Mesendoderm (in vitro differentiated cells): ENCODE results near the gene NEK7.

Source experiments
- DNase-seq: peaks from one replicate; pipeline ENCODE4 v3.0.0; 2013
- H2AK5ac ChIP-seq: 2 replicates; pipeline ENCODE4 v1.6.1; 2013; ENCODE audit warnings: low read length, inconsistent platforms
- H2BK120ac ChIP-seq: 2 replicates; pipeline ENCODE4 v1.6.1; 2013; ENCODE audit warnings: low read depth, mild to moderate bottlenecking, low read length, moderate library complexity, mixed read lengths
- H2BK15ac ChIP-seq: replicated peaks from 2 replicates; pipeline ENCODE4 v1.6.1; 2013; ENCODE audit warnings: low read depth, mild to moderate bottlenecking, moderate library complexity
- H2BK5ac ChIP-seq: 2 replicates; pipeline ENCODE4 v1.6.1; 2013; ENCODE audit warnings: low read length, inconsistent platforms
- H3K18ac ChIP-seq: 2 replicates; pipeline ENCODE4 v1.6.1; 2013; ENCODE audit warnings: mild to moderate bottlenecking, low read length, mixed read lengths
- H3K23ac ChIP-seq: one replicate; pipeline ENCODE4 v1.6.1; 2013; ENCODE audit warnings: low read length
- H3K27ac ChIP-seq: 2 replicates; pipeline ENCODE4 v1.5.1; 2013; ENCODE audit warnings: low read depth, mild to moderate bottlenecking, inconsistent platforms, low read length, moderate library complexity
- H3K27me3 ChIP-seq: 2 replicates; pipeline ENCODE4 v1.6.1; 2013; ENCODE audit warnings: low read length, control low read depth, mild to moderate bottlenecking, inconsistent platforms; ENCODE audit not compliant: insufficient read depth, poor library complexity
- H3K36me3 ChIP-seq: 2 replicates; pipeline ENCODE4 v1.6.1; 2013; ENCODE audit warnings: low read length, inconsistent platforms; ENCODE audit not compliant: control insufficient read depth, insufficient read depth
- H3K4ac ChIP-seq: one replicate; pipeline ENCODE4 v1.6.1; 2013; ENCODE audit warnings: low read depth, mild to moderate bottlenecking, low read length, moderate library complexity
- H3K4me1 ChIP-seq: 2 replicates; pipeline ENCODE4 v1.6.1; 2013; ENCODE audit warnings: low read depth, low read length, inconsistent platforms; ENCODE audit not compliant: control insufficient read depth
- H3K4me2 ChIP-seq: 2 replicates; pipeline ENCODE4 v1.6.1; 2013; ENCODE audit warnings: low read length
- H3K4me3 ChIP-seq: 2 replicates; pipeline ENCODE4 v1.5.1; 2013; ENCODE audit warnings: mild to moderate bottlenecking, low read length
- H3K56ac ChIP-seq: one replicate; pipeline ENCODE4 v1.6.1; 2013; ENCODE audit warnings: low read length
- H3K79me1 ChIP-seq: 2 replicates; pipeline ENCODE4 v1.6.1; 2013; ENCODE audit warnings: low read length, inconsistent platforms
- H3K79me2 ChIP-seq: 2 replicates; pipeline ENCODE4 v1.6.1; 2013; ENCODE audit warnings: mild to moderate bottlenecking, low read length; ENCODE audit not compliant: control insufficient read depth, insufficient read depth
- H3K9ac ChIP-seq: 2 replicates; pipeline ENCODE4 v1.6.1; 2013; ENCODE audit warnings: low read length, inconsistent platforms
- H4K5ac ChIP-seq: one replicate; pipeline ENCODE4 v1.6.1; 2013; ENCODE audit warnings: low read length
- H4K8ac ChIP-seq: one replicate; pipeline ENCODE4 v1.6.1; 2013; ENCODE audit warnings: low read depth, mild to moderate bottlenecking, control low read depth, low read length, moderate library complexity
- WGBS: extraction: QIAGEN DNeasy Blood & Tissue Kit; methylation state at CpG from one replicate; pipeline ENCODE4 v1.1.7; 2013; ENCODE audit warnings: low lambda C conversion rate, missing lambda C conversion rate; ENCODE audit not compliant: insufficient coverage; ENCODE audit errors: extremely low coverage; 5-methylcytosine and 5-hydroxymethylcytosine counted together

NEK7 gene

DNA sequence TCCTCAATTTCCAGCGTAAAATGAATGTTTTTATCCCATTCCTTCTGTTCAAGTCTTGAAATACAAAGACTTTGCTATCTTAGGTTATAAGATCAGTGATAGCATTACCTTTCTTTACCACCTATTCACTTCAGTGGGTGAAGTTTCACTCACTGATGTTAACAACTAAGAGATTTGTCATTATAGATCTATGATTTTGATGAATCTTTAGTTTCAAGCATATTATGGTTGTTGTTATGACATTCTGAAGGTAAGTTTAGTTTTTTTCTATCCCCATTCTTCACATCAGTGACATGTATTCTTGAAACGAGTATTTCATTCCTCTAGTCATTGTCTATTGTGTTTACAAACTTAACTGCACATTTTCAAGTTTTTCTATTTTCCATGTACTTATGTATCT is 201.1 kb downstream of the NEK7 start:
- Histone ChIP-seq H3K27me3 (no peaks in the 10 kb centered on the region), H3K36me3 (no peaks in the 10 kb centered on the region), H3K23ac (no peak overlapping the region), H2BK5ac (no peak overlapping the region), H4K8ac (no peak overlapping the region), H3K56ac (no peak overlapping the region), H3K79me1 (no peaks in the 10 kb centered on the region), H4K5ac (no peak overlapping the region), H3K4me1 (no peaks in the 10 kb centered on the region), H3K9ac (no peak overlapping the region), H2BK120ac (no peak overlapping the region), H2AK5ac (no peak overlapping the region), H3K4me2 (no peak overlapping the region), H3K27ac (no peak overlapping the region), H3K4me3 (no peak overlapping the region), H3K4ac (no peak overlapping the region), H2BK15ac (no peak overlapping the region), H3K79me2 (no peaks in the 10 kb centered on the region), H3K18ac (no peak overlapping the region)
- no CpG with 5 or more reads among the region's 2 CpGs for WGBS
- no peak for DNase-seq

DNA sequence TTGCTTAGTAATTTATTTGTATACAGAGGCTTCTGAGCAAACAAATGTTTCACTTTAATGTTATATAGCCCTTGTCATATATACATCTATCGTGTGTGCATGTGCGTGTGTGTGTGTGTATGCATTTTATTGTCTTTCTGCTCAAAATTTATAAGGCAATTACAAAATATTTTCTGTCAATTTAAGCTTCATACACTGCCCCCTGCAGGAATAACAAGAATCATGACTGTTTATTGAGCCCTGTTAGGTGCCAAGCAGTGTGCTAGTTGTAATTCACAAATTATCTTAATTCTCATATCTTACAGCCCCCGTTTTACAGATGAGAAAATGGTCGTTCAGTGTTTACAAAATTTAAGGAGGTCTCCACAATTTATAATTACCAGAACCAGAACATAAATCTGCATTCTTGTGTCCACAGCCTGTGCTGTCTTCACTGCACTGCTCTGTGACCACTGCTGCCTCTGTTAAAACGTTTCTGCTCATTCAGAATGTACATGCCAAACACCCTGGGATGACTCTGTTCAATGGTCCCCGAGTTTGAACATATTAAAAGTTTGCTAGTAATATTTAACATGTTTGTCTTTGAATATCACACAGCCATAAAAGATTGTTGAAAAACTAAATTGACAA is 202.3 kb downstream of the NEK7 start:
- H3K4me1 ChIP-seq: no peaks in the 10 kb centered on the region
- H2BK5ac ChIP-seq: no peak overlapping the region
- no peak overlapping the region for H3K18ac ChIP-seq
- H3K79me1 ChIP-seq: no peaks in the 10 kb centered on the region
- no CpG with 5 or more reads among the region's 6 CpGs for WGBS
- H3K27ac ChIP-seq: no peak overlapping the region
- no peak overlapping the region for H3K23ac ChIP-seq
- no peak overlapping the region for H3K56ac ChIP-seq
- H2BK15ac ChIP-seq: no peak overlapping the region
- no peaks in the 10 kb centered on the region for H3K36me3 ChIP-seq
- no peak overlapping the region for H2AK5ac ChIP-seq
- no peak overlapping the region for H3K4me3 ChIP-seq
- H2BK120ac ChIP-seq: no peak overlapping the region
- no peak for DNase-seq
- H3K27me3 ChIP-seq: no peaks in the 10 kb centered on the region
- no peak overlapping the region for H3K4ac ChIP-seq
- no peak overlapping the region for H4K8ac ChIP-seq
- H4K5ac ChIP-seq: no peak overlapping the region
- H3K9ac ChIP-seq: no peak overlapping the region
- no peaks in the 10 kb centered on the region for H3K79me2 ChIP-seq
- H3K4me2 ChIP-seq: no peak overlapping the region

DNA sequence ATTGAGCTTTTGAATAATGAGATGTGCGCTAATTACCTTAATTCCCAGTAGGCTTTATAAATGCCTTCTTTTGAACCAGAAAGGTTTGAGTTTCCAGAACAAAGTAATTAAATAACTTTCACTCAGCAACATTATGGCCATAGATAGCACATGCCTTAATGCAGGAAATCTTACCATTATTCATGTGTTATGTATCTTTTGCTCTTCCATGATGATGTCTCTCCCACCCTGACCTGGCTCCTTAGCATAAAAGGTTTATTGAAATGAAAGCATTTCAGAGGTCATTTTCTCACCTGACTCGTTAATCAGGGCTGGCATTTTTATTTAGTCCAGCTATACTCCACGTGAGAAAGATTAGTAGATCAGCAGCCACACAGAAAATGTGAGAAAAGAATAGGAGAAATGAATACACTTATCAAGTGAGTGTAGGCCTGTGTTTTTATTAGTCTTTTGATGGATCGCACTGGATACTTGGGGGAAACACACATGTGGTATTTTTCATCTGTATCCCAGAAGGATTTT is 203.5 kb downstream of the NEK7 start:
- H4K5ac ChIP-seq: no peak overlapping the region
- no CpG with 5 or more reads among the region's 4 CpGs for WGBS
- no peak for DNase-seq
- no peak overlapping the region for H4K8ac ChIP-seq
- H3K4me3 ChIP-seq: no peak overlapping the region
- H2BK15ac ChIP-seq: no peak overlapping the region
- no peak overlapping the region for H3K9ac ChIP-seq
- H3K79me2 ChIP-seq: no peaks in the 10 kb centered on the region
- H3K4me1 ChIP-seq: no peaks in the 10 kb centered on the region
- no peaks in the 10 kb centered on the region for H3K79me1 ChIP-seq
- H2BK120ac ChIP-seq: no peak overlapping the region
- H2BK5ac ChIP-seq: no peak overlapping the region
- no peaks in the 10 kb centered on the region for H3K27me3 ChIP-seq
- no peak overlapping the region for H3K4me2 ChIP-seq
- no peak overlapping the region for H3K56ac ChIP-seq
- H2AK5ac ChIP-seq: no peak overlapping the region
- no peak overlapping the region for H3K23ac ChIP-seq
- no peak overlapping the region for H3K4ac ChIP-seq
- no peaks in the 10 kb centered on the region for H3K36me3 ChIP-seq
- H3K27ac ChIP-seq: no peak overlapping the region
- H3K18ac ChIP-seq: no peak overlapping the region

DNA sequence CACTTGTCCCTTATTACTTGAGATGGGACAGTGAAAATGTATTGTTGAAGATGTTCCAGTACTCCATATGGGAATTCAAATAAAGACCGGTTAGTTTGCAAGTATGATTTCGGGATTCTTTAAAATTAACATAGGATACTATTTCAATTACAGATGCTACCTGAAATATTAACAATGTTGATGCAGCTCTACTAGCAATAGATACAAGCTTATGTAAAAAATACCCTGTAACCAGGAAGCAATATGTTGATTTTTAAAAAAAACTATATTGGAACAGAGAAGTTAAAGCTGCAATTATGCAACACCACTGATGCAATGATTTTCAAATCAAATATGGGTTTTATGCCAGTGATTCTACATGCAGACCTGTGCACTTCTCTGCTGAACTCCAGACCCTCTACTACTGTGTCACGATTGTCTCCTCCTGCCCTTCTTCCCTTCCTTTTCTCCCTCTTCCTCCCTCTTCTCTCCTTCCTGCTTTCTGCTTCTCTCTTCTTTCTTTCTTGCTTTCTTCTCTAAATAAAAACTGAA is 204.5 kb downstream of the NEK7 start:
- Histone ChIP-seq H4K5ac (no peak overlapping the region), H3K18ac (no peak overlapping the region), H2BK15ac (no peak overlapping the region), H3K27me3 (no peaks in the 10 kb centered on the region), H3K79me1 (no peaks in the 10 kb centered on the region), H2BK120ac (no peak overlapping the region), H3K4me2 (no peak overlapping the region), H3K79me2 (no peaks in the 10 kb centered on the region), H3K4me1 (no peaks in the 10 kb centered on the region), H3K27ac (no peak overlapping the region), H3K9ac (no peak overlapping the region), H2AK5ac (no peak overlapping the region), H3K4ac (no peak overlapping the region), H3K56ac (no peak overlapping the region), H3K23ac (no peak overlapping the region), H2BK5ac (no peak overlapping the region), H4K8ac (no peak overlapping the region), H3K36me3 (no peaks in the 10 kb centered on the region), H3K4me3 (no peak overlapping the region)
- WGBS: no CpG with 5 or more reads among the region's 3 CpGs
- no peak for DNase-seq

DNA sequence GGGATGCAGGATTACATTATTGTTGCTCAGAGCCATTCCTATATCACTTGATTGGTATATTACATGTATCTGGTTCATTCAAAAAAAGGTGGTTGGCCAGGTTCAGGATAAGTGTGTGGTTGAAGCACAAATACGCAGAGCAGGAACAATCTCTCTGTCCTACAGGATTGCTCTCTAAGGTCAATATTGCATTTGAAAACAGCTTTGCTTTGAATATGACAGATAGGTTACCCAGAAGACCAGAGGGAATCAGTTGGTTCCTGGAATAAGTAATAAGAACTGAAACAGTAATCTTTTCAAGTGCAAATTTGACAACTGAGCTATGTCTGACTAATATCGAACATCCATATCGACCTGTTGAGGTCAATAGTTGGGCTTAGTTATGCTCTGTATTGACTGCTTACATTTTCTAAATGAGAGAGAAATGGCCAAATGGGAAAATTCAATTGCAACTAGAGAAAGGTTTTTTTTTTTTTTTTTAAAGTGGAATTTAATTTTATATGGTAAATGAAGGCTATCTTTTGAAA is 206.9 kb downstream of the NEK7 start:
- Histone ChIP-seq H3K4me2 (no peak overlapping the region), H3K23ac (no peak overlapping the region), H2AK5ac (no peak overlapping the region), H3K4me3 (no peak overlapping the region), H2BK15ac (no peak overlapping the region), H3K79me1 (no peaks in the 10 kb centered on the region), H4K8ac (no peak overlapping the region), H3K4ac (no peak overlapping the region), H3K9ac (no peak overlapping the region), H4K5ac (no peak overlapping the region), H3K27me3 (no peaks in the 10 kb centered on the region), H3K56ac (no peak overlapping the region), H3K27ac (no peak overlapping the region), H3K79me2 (no peaks in the 10 kb centered on the region), H2BK5ac (no peak overlapping the region), H3K4me1 (no peaks in the 10 kb centered on the region), H3K36me3 (no peaks in the 10 kb centered on the region), H3K18ac (no peak overlapping the region), H2BK120ac (no peak overlapping the region)
- WGBS: no CpG with 5 or more reads among the region's 3 CpGs
- no peak for DNase-seq
